Gastrocnemius medialis (tissue), 4 donors: ENCODE data around the gene DNAJC1. TPM values are rescaled to one million over a fixed set of nuclear protein-coding genes. Genes with fewer than 3 reads are reported as not detected.
"Not testable (repeated sequence)": the region's sequence is repeated elsewhere in the genome, so short reads cannot be mapped to it uniquely, and the experiment has no call there.

Experiments used
- ATAC-seq, 2 donors: fragments of 150-250 bp; one replicate each; pipeline ENCODE4 v1.9.1; 2016
- DNase-seq, 2 donors: peaks; one replicate each; pipeline ENCODE4 v3.0.0-alpha.2; 2019
- H3K27ac ChIP-seq, 4 donors: fragments of 200-600 bp; sonication (generic); 1 replicate in 1 of 4; 2 replicates in 3 of 4; pipeline ENCODE4 v1.5.1; 2016 to 2018; ENCODE audit warnings: mild to moderate bottlenecking in 2 of 4, moderate library complexity in 1 of 4
- H3K27me3 ChIP-seq, 3 donors: fragments of 200-600 bp; sonication (generic) in 2 of 3; 1 replicate in 1 of 3; 2 replicates in 2 of 3; pipeline versions ENCODE4 v1.5.1 to v1.6.0; 2016 to 2019; ENCODE audit warnings: mild to moderate bottlenecking in 1 of 3, moderate library complexity in 1 of 3
- H3K36me3 ChIP-seq, 2 donors: fragments of 200-600 bp; sonication (generic) in 1 of 2; one replicate each; pipeline ENCODE4 v1.5.1; 2017 to 2018
- H3K4me1 ChIP-seq, 2 donors: fragments of 200-600 bp; sonication (generic) in 1 of 2; one replicate each; pipeline ENCODE4 v1.5.1; 2016 to 2017; ENCODE audit warnings: mild to moderate bottlenecking in 2 of 2
- H3K4me3 ChIP-seq, 4 donors: fragments of 200-600 bp; sonication (generic) in 3 of 4; 1 replicate in 1 of 4; 2 replicates in 3 of 4; pipeline ENCODE4 v1.5.1; 2016 to 2019; ENCODE audit warnings: mild to moderate bottlenecking in 2 of 4
- H3K9me3 ChIP-seq, 3 donors: fragments of 200-600 bp; sonication (generic) in 2 of 3; 1 replicate in 1 of 3; 2 replicates in 2 of 3; pipeline ENCODE4 v1.5.1; 2016 to 2019
- POLR2A ChIP-seq, 2 donors: fragments of 450-650 bp; IDR thresholded peaks; one replicate each; pipeline ENCODE4 v1.6.1; 2017; ENCODE audit warnings: antibody characterized with exemption in 2 of 2, mild to moderate bottlenecking in 2 of 2, moderate library complexity in 2 of 2
- in situ Hi-C, 4 donors: fragments of 200-750 bp; cut with MboI; loops; one replicate each; pipeline versions ENCODE4 v1.15.0 to v1.8.0; 2017; ENCODE audit warnings: low sequenced_read_pairs in 4 of 4
- intact Hi-C: fragments of 100-400 bp; cut with DNase I; formaldehyde crosslinking; loops from one replicate; pipeline ENCODE4 v1.15.1; 2023; ENCODE audit warnings: low total_unique reads
- total RNA-seq, 4 donors: library from RNA; depleted of rRNA; stranded (reverse); fragments of >200 nt; gene quantifications; one replicate each; pipeline versions ENCODE4 v1.1.0 to v1.2.3, GENCODE V29; 2016
- TF ChIP-seq, protein P1 (sequence below), 5 experiments: fragments of 450-650 bp in 3 of 5; fragments of 200-600 bp in 2 of 5; sonication (generic) in 2 of 5; IDR thresholded peaks in 4 of 5; conservative IDR thresholded peaks in 1 of 5; 1 replicate in 4 of 5; 2 replicates in 1 of 5; pipeline ENCODE4 v1.5.1; 2016 to 2019; ENCODE audit warnings: antibody characterized with exemption in 5 of 5, mild to moderate bottlenecking in 3 of 5, moderate library complexity in 3 of 5

Gene DNAJC1
- total RNA-seq, 4 donors from 2014 or later: 24.1 to 56.4 (median 35.7) TPM

DNA sequence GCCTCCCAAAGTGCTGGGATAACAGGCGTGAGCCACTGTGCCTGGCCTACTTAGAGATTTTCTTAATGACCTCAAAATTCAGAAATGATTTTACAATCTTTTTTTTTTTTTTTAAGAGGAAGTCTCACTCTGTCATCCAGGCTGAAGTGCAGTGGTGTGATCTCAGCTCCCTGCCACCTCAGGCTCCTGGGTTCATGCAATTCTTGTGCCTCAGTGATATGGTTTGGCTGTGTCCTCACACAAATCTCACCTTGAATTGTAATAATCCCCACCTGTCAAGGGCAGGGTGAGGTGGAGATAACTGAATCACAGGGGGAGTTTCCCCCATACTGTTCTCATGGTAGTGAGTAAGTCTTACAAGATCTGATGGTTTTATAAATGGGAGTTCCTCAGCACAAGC lies 159.9 kb downstream of the DNAJC1 start:
- H3K9me3 ChIP-seq: no peaks in the 10 kb centered on the region
- no peak for ATAC-seq

DNA sequence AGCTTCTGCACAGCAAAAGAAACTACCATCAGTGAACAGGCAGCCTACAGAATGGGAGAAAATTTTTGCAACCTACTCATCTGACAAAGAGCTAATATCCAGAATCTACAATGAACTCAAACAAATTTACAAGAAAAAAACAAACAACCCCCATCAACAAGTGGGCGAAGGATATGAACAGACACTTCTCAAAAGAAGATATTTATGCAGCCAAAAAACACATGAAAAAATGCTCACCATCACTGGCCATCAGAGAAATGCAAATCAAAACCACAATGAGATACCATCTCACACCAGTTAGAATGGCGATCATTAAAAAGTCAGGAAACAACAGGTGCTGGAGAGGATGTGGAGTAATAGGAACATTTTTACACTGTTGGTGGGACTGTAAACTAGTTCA lies 162.3 kb downstream of the DNAJC1 start:
- H3K36me3 ChIP-seq, H3K27ac ChIP-seq, H3K9me3 ChIP-seq, H3K4me3 ChIP-seq, H3K27me3 ChIP-seq, in situ Hi-C loops, intact Hi-C loops, H3K4me1 ChIP-seq, DNase-seq, ATAC-seq: not testable (repeated sequence)

More for the DNA sequence above, 159.9 kb downstream of the DNAJC1 start:
- intact Hi-C loops: no loop called here
- Histone ChIP-seq H3K27ac (no peak overlapping the region), H3K27me3 (no peaks in the 10 kb centered on the region), H3K36me3 (no peaks in the 10 kb centered on the region), H3K4me1 (no peaks in the 10 kb centered on the region), H3K4me3 (no peak overlapping the region)
- no peak for DNase-seq
- in situ Hi-C loops: no loop called here
- no peak for TF ChIP-seq POLR2A (IDR thresholded peaks at IDR 0.05)
- TF ChIP-seq, protein P1, sequence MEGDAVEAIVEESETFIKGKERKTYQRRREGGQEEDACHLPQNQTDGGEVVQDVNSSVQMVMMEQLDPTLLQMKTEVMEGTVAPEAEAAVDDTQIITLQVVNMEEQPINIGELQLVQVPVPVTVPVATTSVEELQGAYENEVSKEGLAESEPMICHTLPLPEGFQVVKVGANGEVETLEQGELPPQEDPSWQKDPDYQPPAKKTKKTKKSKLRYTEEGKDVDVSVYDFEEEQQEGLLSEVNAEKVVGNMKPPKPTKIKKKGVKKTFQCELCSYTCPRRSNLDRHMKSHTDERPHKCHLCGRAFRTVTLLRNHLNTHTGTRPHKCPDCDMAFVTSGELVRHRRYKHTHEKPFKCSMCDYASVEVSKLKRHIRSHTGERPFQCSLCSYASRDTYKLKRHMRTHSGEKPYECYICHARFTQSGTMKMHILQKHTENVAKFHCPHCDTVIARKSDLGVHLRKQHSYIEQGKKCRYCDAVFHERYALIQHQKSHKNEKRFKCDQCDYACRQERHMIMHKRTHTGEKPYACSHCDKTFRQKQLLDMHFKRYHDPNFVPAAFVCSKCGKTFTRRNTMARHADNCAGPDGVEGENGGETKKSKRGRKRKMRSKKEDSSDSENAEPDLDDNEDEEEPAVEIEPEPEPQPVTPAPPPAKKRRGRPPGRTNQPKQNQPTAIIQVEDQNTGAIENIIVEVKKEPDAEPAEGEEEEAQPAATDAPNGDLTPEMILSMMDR (IDR thresholded peaks at IDR 0.05 in 4 of 5, conservative IDR thresholded peaks at IDR 0.05 in 1 of 5): no peak

DNA sequence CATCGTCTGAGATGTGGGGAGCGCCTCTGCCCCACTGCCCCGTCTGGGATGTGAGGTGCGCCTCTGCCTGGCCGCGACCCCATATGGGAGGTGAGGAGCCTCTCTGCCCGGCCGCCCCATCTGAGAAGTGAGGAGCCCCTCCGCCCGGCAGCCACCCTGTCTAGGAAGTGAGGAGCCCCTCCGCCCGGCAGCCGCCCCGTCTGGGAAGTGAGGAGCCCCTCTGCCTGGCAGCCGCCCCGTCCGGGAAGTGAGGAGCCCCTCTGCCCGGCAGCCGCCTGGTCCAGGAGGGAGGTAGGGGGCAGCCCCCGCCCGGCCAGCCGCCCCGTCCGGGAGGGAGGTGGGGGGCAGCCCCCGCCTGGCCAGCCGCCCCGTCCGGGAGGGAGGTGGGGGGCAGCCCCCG lies 166.0 kb downstream of the DNAJC1 start:
- H3K4me1 ChIP-seq, H3K9me3 ChIP-seq, H3K27me3 ChIP-seq, H3K36me3 ChIP-seq, H3K4me3 ChIP-seq, in situ Hi-C loops, intact Hi-C loops, H3K27ac ChIP-seq, DNase-seq, ATAC-seq: not testable (repeated sequence)

DNA sequence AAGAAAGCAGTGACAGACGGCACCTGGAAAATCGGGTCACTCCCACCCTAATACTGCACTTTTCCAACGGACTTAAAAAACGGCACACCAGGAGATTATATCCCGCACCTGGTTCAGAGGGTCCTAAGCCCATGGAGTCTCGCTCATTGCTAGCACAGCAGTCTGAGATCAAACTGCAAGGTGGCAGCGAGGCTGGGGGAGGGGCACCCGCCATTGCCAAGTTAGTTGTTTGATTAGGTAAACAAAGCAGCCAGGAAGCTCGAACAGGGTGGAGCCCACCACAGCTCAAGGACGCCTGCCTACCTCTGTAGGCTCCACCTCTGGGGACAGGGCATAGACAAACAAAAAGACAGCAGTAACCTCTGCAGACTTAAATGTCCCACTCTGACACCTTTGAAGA lies 169.0 kb downstream of the DNAJC1 start:
- ATAC-seq, intact Hi-C loops, H3K27me3 ChIP-seq, H3K36me3 ChIP-seq, H3K4me3 ChIP-seq, H3K27ac ChIP-seq, in situ Hi-C loops, H3K4me1 ChIP-seq, H3K9me3 ChIP-seq, DNase-seq: not testable (repeated sequence)

DNA sequence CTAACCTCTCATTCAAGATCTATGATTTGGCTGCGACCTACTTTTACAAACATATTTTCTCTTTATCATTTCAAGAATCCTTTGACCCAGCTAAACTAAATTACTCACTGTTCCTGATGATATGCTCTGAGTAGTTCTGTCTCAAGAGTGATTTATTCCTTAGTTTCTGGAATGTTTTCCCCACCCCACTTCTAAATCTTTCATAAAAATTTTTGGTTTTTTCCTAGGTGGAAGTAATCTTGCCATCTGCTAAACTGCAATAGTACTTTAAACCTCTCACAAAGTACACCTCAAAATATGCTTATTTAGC lies 170.8 kb downstream of the DNAJC1 start:
- H3K4me3 ChIP-seq: no peak overlapping the region
- intact Hi-C loops (no loop called here), in situ Hi-C loops (no loop called here)
- no peaks in the 10 kb centered on the region for H3K27me3 ChIP-seq
- DNase-seq: no peak
- no peak for TF ChIP-seq POLR2A (IDR thresholded peaks at IDR 0.05)
- TF ChIP-seq, protein P1 (IDR thresholded peaks at IDR 0.05 in 4 of 5, conservative IDR thresholded peaks at IDR 0.05 in 1 of 5): no peak
- ATAC-seq: no peak
- H3K36me3 ChIP-seq: peaks cover 0 to 3% of the 10 kb centered on the region in 2 donors
- H3K4me1 ChIP-seq: no peaks in the 10 kb centered on the region
- no peak overlapping the region for H3K27ac ChIP-seq
- peaks cover 1 to 5% (median 5%) of the 10 kb centered on the region in 3 donors for H3K9me3 ChIP-seq

DNA sequence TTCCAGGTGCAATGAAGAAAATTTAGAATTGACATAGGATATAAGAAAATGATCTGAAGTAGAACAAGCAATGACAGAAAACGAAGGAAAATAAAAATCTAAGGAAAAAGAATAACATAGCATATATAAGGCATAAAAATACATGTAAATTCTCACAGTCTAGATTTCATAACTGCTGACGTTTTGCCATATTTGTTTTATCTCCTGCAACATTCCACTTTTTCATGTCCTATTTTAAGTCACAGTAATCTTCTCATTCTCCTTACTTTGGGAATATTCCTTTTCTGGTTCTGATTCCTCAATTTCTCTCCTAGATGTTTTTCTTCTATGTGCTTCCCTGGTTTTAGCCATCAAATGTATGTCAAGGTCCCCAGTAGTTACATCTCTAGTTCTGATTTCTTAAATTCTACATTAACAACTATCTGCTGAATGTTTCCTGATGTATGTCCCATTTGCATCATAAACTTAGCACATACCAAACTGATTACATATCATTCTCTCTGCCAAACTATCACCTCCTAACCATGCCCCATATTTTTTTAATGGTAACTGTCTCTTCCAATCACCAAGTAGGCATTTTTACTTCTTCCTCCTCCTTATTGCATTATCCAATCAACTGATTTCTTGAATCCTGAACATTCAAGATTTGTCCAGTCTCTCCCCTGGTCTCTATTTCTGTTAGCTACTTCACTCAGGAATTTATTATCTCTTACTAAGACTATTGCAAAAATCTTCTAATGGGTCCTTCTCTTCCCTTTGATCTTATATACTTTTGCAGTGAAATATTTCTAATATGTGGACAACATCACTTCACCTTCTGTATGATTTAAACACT lies 171.3 kb downstream of the DNAJC1 start:
- peaks cover 4 to 11% (median 6%) of the 10 kb centered on the region in 3 donors for H3K9me3 ChIP-seq
- intact Hi-C loops: no loop called here
- H3K4me1 ChIP-seq: no peaks in the 10 kb centered on the region
- DNase-seq: no peak
- TF ChIP-seq POLR2A (IDR thresholded peaks at IDR 0.05): no peak
- TF ChIP-seq, protein P1 (IDR thresholded peaks at IDR 0.05 in 4 of 5, conservative IDR thresholded peaks at IDR 0.05 in 1 of 5): no peak
- ATAC-seq: no peak
- no peak overlapping the region for H3K4me3 ChIP-seq
- in situ Hi-C loops: no loop called here
- H3K36me3 ChIP-seq: peaks cover 0 to 3% of the 10 kb centered on the region in 2 donors
- H3K27me3 ChIP-seq: no peaks in the 10 kb centered on the region
- H3K27ac ChIP-seq: no peak overlapping the region
